GM18499 (cell line): ENCODE measurements around the gene DNAH3.
"Not testable (repeated sequence)": the region's sequence is repeated elsewhere in the genome, so short reads cannot be mapped to it uniquely, and the experiment has no call there.

Experiments
- ATAC-seq: cut with Tn5 transposase; IDR thresholded peaks from one replicate; pipeline ENCODE4 v1.9.1; 2021; ENCODE audit warnings: moderate number of reproducible peaks; ENCODE audit not compliant: insufficient read depth, unreplicated experiment

DNAH3 gene

GRCh38 chr16:21167929-21168602 lies 17.4 kb upstream of the DNAH3 start:
- no peak for ATAC-seq

DNA sequence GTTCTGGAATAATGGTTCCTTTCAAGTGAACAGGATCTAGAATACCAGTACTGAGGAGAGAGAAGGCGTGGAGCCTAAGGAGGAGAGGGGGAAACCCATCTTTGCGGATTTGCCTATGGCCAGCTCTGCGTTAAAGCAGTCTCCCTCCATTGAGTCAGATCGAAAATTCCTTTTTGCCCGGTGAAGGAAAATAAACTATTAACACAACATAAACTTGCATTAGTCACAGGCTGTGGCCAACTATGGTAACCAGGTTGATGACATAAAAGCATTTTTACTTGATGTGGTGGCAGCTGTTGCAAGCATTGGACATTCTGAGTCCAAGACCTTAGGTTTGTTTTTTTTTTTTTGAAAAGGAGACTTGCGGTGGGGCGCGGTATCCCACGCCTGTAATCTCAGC lies 16.7 kb upstream of the DNAH3 start:
- no peak for ATAC-seq

DNA sequence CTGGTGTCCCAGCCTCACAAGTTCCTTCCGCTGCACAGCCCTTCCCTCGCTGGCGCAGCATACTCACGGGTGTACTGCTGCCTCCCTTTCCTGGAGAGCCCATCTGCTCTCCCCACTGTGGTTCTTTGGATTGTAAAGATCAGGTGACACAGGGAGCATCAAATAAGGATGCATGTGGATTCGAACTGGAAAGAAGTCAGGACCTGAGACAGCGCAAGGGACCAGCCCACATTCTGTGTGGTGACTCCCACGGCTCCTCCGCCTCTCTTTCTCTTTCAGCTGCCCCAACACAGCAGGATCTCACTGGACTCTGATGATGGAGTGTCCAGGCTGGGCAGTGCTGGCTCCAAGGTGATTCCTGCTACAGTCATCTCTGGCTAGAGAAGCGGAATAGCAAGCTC lies 15.9 kb upstream of the DNAH3 start:
- ATAC-seq, result no peak

DNA sequence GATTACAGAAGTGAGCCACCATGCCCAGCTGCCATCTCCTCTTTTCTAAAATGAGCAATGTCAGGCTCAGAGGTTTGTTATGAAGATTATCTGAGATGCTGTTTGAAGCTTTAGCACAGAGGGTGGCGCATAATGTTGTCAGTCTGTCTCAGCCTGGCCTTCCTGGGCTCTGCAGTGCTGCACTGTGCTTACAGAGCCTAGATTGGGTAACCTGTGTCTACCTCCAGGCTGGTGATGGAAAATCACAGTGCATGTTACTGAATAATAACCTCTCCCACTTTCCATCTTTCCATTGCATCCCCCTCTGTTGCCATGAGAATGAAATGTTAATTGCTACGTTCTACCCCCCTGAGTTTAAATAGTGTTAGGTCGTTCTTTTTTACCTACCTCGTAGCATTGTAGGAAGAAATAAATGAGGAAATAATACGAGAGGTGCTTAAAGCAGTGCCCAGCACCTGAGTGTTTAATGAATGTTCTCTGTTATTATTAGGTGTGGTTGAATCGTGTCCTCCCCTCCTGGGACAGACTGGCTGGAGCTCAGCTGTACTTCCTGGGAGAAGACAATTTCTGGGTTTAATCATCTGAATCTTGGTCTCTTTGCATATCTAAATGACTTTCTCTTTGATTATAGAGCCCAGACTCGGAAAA lies 14.0 kb upstream of the DNAH3 start:
- no peak for ATAC-seq

GRCh38 chr16:21163576-21163975 lies 12.9 kb upstream of the DNAH3 start:
- ATAC-seq, result no peak

- ATAC-seq, result no peak
These were observed 12.1 kb upstream of the DNAH3 start for GRCh38 chr16:21162661-21163151.

DNA sequence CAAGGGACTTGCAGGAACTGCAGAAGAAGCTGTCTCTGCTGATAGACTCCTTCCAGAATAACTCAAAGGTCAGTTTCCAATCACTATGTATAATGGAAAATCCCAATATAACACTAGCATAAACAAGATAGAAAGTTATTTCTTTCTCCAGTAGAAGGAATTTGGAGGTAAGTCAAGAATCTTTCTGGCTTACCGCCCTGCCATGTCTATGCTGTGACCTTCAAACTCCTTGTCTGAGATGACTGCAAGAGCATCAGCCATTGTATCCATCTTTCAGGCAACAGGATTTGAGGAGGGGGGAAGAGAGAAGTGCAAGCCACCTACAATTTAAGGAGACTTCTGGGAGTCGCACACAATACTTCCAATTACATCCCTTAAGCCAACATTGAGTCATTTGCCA lies 10.6 kb upstream of the DNAH3 start:
- no peak for ATAC-seq

GRCh38 chr16:21160276-21160675 lies 9.6 kb upstream of the DNAH3 start:
- ATAC-seq, result no peak

DNA sequence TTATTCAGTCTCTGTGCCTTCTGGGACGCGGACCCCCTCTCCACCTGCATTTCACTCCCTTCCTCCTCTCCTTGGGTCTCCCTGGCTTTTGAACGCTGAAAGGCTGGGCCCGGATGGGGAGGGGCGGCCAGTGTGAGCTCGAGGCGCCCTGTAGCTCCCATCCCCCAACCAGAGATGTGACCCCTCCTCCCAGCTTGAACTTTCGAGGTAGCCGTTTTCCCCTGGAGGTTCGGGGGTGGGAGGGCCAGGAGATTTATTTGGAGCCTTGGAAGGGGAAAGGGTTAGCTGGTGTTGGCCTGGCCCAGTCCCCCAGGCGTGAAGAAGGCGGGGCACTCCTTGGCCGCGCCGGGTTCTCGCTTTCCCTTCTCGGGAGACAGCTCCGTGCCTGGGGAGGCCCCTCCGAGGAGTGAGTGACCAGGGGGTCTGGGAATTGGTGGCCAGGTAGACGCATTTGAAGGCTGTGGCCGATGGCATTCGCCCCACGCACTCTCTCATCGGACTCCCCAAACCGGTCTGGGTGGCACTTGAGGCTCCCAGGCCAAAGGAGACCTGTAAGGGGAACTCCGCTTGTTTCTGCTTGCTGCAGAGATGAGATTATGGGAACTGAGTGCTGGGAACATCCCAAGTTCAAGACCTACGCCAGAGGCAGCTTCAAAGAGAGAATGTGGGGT lies 8.8 kb upstream of the DNAH3 start:
- no peak for ATAC-seq

GRCh38 chr16:21158208-21159110 lies 7.8 kb upstream of the DNAH3 start, which contains the start of gene LDAF1:
Gene LDAF1, plus strand, starts transcription at chr16:21158674. Its CDS starts 2,509 bp downstream, at chr16:21161183.
- no peak for ATAC-seq

DNA sequence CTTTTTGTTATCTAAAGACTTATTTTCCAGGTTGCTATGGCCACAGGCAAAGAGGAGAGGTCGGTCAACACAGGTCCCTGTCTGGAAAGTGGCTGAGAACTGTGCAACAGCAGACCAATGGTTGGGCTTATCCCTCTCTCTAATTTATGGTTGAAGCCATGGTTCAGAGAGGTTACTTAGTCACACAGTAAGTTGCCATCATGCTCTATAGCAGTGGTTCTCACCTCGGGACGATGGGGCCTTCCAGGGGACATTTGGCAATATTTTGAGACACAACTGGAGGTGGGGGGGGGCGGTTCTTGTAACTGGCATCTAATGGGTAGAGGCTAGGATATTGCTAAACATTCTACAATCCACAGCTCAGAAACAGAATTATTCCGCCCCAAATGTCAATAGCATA lies 7.0 kb upstream of the DNAH3 start:
- no peak for ATAC-seq

- no peak for ATAC-seq
These were observed 6.3 kb upstream of the DNAH3 start for GRCh38 chr16:21156767-21157467.

- ATAC-seq, result not testable (repeated sequence)
These were observed 5.4 kb upstream of the DNAH3 start for GRCh38 chr16:21156011-21156410.

- not testable (repeated sequence) for ATAC-seq
These were observed 2.6 kb upstream of the DNAH3 start for GRCh38 chr16:21153124-21153729.

DNA sequence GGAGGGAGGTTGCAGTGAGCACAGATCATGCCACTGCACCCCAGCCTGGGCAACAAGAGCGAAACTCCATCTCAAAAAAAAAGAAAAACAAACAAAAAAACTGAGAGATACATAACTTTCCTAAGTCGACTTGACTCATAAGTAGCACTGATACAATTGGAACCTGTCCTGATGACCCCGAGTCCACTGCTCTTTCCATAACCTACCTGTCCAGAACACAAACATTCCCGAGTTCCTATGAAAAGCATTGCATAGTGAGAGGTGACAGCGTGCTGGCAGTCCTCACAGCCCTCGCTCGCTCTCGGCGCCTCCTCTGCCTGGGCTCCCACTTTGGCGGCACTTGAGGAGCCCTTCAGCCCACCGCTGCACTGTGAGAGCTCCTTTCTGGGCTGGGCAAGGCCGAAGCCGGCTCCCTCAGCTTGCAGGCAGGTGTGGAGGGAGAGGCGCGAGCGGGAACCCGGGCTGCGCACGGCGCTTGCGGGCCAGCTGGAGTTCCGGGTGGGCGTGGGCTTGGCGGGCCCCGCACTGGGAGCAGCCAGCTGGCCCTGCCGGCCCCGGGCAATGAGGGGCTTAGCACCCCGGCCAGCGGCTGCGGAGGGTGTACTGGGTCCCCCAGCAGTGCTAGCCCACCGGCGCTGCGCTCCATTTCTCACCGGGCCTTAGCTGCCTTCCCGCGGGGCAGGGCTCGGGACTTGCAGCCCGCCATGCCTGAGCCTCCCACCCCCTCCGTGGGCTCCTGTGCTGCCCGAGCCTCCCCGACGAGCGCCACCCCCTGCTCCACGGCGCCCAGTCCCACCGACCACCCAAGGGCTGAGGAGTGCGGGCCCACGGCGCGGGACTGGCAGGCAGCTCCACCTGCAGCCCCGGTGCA lies 1.7 kb upstream of the DNAH3 start:
- ATAC-seq, result not testable (repeated sequence)

DNA sequence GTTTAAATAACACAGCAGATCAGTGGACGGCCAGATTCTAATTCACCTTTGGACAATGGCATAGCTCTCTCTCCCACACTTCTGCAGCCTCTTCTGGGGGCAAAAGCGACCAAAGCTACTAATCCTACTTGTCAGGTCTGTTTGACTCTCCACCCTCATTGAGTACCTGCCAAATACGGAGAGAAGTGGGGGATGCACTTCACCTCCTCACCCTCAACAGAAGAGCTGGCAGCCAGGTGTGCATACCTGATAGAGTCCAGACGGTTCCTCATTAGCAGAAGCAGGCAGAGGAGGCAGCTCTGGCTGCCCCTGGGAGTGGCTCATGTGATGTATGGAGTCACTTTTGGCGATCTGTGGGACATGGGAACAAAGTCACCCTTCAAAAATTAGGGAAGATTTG lies 4.9 kb downstream of the DNAH3 start:
- no peak for ATAC-seq

DNA sequence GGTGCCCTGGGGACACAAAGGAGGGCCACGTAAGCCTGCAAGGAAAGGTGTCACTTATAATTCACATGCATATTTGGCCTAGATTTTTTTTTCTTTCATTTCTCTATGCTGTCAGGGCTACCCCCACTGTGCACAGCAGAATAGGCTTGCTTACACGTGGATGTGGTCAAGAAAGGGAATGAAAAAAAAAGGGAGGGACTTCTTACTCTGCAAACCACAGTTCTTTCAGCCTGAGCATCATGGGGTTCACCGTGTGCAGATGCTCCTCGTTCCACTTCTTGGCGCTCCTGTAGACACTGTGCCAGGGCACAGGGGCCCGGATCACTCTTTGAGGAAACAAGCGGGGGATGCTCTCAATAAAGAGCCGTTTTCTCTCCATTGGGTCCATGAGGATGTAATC lies 16.6 kb downstream of the DNAH3 start:
- no peak for ATAC-seq

GRCh38 chr16:21130811-21131210 lies 19.8 kb downstream of the DNAH3 start:
- ATAC-seq, result no peak
